NCI-H510A treated with DMSO at 0.1 percent for 48 hours (cell line): ENCODE results near the gene DROSHA.
"Not testable (repeated sequence)": the region's sequence is repeated elsewhere in the genome, so short reads cannot be mapped to it uniquely, and the experiment has no call there.

Experiments
- DNase-seq: peaks from one replicate; lab custom pipeline; 2025; lab: John Stamatoyannopoulos, UW

Gene DROSHA

DNA sequence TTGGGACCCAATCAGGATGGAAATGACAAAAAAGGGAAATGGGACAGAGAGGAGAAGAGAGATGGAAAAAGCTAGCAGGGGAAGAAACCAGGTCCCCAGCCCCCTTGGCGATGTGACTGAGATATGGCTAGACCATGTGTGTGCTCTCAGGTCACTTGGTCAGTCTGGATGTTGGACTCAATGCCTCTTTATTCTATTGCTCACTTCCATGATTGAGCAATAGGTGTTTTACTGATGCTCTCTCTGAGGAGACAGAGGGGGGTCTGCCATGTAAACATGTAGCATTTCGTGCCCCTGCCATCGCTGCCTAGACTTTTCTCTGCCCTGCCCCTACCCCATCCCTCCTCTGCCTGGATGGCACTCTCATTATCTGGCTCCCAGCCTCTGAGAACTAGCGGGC is 150.6 kb downstream of the DROSHA start:
- DNase-seq = no peak

DNA sequence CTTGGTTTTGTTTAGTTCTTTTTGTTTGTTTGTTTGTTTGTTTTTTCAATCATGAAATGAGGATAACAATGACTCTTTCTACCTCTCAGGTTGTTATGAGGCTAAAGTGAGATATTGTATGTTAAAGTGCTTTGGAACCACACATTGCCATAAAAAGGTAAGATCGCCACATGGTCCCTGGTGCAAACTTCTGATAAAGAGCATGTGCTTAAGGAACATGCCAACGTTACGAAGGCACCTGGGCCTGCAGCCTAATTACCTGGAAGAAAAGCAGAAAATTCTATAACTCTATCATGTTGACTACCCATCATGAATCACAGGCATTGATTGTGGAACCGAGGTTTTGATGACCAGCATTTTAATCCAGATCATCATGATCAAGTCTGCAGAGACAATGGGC is 151.8 kb downstream of the DROSHA start:
- DNase-seq = no peak

DNA sequence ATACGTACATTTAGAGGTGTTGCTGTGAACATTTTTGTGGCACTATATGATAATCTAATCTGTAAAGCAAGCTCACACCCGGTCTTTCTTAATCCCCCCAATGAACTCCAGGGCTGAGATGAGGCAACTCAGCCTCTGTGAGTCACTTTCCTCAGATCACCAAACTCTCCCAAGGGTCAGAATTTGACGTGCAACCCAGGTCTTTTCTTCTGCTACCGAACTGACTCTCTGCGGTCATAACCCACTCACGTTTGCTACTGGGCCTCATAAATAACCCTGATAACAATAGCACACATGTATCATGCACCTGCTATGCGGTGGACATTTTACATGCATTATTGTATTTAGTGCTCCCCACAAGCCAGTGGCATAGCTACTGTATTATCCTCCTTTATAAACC is 153.1 kb downstream of the DROSHA start:
- DNase-seq = no peak

DNA sequence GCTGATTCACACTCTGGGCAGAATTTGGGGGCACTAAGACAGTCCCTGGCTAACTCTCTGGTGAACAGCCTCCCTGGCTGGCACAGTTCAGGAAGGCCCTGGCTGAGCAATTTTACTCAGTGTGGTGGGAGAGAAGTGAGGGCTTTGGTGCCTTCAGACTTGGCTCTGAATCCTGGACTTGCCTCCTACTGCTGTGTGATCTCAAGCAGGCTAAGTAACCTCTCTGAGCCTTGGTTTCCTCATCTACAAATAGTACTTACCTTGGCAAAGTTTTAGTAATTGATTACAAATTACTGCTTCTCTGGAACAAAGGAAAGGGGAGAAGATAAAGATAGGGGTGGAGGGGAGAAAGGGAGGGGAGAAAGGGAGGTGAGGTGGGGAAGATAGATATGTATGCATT is 153.8 kb downstream of the DROSHA start:
- no peak for DNase-seq

DNA sequence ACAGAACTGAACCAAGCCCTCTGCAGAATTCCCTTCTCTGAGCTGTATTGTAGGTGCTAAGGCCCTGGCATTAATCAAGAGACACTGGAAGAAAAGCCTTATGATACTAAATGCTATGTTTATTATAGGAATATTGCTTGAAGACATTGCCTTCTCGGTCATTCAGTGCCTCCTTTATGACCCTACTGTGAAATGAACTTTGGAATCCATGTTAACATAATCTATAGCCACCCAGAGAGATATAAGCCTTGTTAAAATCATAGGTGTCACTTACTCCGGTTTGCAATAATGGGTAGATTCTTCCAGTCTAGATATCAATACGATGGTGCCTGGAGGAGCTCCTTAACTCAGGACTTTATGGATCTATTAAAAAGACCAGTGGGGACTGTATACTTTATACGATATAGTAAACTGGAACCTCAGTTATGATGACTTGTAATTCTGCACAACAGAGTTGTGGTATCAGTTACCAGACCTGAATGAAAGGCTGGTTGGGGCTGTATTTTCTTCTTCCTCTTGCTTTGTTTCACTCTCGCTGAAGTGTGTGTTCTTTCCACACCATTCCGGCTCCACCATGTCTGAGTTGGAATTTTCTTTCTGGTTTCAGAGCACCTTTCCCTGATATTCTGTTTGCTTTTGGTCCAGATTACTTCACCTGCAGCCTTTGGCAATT is 154.5 kb downstream of the DROSHA start:
- no peak for DNase-seq

DNA sequence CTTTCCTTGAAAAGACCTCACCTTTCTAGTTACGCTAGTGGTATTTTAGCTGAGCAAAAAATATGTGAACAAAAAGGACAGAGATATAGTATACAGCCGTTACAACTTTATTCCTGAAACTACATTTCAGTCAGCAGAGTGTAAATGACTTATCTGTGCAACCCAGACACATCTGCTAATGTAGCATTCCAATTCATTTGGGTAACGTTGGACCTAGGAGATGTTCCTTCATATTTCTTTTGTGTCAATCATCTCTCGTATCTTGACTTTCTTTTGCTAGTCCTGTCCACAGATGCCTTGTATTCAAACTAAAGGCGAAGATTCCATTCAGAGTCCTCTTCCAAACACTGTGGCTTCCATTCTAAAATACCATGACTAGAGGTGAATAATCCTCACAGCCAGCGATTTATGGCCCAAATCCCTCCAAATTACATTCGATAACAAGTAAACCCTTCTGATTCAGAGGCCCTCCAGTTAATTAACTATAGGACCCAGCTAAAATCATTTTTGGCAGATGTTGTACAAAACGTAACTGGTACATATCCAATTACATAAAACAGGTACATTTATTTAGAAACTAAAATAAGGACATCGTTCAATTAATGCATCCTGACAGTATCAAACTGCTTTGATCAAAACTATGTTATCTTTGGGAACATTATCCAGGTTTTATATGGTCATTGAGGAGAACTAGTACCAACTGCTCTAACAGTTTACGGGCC is 155.7 kb downstream of the DROSHA start:
- DNase-seq = no peak

DNA sequence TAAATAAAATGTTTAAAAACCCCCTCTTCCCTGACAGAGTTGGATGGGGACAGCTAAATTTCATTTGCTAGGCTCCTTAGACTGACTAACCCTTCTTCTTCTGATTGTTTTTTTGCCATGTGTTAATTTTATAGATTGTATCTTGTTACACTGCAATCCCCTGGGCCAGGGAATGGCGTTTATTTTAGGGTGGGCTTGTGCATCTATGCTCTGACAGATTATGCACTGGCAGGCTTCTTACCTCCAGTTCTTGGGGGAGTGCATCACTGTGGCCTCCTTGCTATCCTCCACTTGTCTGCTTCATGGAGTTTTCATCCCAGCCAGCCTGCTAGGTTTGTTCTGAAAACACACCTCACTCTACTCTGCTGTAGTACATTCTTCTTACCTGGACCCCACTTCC is 159.8 kb downstream of the DROSHA start:
- no peak for DNase-seq

DNA sequence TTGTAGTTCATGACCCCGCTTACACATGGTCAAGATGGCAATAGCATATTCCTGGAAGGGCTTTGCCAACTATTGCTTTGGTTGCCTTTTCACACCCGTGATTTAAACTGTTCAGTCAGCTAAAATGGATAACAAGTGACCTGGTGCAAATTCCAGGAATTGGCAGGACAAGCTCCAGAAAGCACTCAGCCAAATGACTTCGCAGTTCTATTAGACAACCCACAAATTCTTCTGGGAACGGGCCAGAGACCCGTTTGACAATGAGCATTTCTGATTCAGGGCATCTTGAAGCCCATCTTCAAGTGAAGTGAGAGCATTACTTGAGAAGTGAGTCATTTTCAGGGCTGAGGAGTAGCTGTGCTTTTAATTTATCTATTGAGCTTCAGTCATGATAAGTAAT is 165.0 kb downstream of the DROSHA start:
- DNase-seq = no peak

DNA sequence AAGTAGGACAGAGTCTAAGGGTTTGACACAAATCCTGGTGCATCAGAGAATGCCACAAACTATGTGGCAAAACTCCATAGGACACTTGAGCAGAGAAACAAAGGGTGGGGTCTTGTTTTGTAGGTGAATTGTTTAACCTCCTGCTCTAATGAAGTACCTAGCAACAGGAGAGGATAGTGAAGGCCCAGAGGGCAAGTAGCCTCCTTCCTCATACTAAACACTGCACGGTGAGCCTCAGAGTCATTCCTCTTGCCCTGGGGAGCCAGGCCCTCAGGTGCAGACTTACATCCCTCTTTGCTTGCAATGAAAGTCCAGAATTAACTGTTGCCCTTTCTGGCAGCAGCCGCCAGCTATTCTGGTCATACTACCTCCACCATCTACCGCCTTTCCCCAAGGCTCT is 166.1 kb downstream of the DROSHA start:
- no peak for DNase-seq

DNA sequence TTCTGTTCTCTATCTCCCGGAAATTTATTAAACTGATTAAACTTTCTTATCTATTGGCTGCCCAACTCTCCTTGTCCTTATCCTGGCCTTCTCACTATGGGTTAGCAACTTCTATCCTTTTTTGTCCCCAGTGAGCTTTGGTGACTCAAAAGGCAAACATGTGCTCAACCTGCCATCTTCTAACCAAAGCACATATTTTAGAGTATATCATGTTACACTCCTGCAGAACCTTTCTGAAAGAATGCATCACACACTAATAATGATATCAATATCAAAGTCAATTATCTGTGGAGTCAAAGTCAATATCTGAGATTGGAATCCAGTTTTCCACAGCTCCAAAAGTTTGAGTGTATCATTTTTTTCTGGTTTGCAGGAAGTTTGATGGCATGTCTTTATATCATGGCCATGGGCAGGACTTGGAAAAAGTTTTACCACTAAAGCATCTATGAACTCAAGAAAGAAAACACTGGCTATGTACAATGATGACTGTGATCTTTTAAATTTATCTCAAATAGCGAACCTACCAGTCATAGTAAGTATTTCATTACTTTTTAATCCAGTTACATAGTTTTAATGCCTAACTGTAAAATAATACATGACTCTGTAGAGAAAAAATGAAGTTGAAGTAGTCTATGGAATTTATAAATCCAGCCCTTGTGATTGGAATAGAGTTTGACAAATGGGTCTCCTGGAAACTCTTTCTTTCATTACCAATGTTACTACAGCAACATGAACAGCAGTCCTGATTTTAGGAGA is 166.8 kb downstream of the DROSHA start:
- DNase-seq = no peak

DNA sequence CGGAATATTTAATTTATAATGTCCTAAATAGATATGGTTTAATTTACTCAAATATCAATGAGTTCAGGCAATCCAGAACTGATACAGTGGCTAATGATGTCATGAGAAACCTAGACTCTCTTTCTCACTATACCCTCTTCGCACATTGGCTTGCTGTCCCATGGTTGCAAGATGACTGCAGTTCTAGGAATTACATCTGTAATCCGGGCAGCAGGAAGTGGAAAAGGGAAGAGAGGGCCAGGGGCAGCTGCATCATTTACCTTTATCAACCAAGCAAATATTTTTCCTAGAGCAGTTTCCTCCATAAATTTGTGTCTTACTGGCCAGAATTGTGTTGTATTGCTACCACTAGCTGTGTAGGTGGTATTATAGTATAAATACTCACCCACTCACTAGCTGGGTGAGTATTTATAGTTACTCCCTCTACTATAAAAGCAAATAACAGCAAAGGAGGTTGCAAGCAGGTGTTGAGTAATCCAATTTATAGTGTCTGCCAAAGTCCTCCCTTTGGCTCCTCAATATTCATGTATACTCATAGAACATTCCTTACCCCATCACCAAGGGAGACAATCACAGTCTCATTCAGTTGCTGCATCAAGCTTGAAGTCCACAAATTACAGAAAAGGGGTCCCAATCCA is 168.8 kb downstream of the DROSHA start:
- DNase-seq = no peak

DNA sequence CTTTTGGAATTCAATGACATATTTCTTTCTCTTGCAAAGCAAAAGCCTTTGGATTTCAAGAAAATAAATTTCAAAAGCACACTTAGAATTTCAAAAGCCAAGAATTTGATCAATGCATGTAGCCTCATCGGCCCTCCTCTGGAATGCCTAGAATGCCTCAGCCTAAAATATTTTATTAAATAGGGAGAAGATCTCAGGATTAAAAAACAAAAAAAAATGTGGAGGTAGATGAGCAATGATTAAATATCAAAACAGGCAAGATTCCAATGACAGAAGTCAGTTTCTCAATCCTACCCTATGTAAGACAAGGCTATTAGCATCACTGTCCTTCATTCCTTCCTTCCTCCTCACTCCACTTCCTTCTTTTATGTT is 169.4 kb downstream of the DROSHA start:
- no peak for DNase-seq

DNA sequence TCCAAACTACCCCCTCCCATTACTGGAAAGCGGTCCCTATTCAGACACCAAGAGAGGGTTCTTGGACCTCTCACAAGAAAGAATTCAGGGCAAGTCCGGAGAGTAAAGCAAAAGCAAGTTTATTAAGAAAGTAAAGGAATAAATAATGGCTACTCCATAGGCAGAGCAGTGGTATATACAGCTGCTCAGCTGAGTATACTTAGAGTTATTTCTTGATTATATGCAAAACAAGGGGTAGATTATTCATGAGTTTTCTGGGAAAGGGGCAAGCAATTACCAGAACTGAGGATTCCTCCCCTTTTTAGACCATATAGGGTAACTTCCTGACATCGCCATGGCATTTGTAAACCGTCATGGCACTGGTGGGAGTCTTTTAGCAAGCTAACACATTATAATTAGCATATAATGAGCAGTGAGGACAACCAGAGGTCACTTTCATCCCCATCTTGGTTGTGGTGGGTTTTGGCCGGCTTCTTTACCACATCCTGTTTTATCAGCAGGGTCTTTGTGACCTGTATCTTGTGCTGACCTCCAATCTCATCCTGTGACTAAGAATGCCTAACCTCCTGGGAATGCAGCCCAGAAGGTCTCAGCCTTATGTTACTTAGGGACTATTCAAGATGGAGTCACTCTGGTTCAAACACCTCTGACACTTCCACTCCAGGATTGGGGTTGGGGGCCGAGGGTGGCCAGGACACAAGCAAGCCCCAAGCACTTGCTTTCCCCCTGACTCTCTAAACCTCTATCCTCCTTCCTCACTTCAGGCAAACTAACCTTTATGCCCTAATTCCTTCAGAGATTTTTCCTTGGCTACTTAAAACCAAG is 170.0 kb downstream of the DROSHA start:
- DNase-seq = not testable (repeated sequence)

DNA sequence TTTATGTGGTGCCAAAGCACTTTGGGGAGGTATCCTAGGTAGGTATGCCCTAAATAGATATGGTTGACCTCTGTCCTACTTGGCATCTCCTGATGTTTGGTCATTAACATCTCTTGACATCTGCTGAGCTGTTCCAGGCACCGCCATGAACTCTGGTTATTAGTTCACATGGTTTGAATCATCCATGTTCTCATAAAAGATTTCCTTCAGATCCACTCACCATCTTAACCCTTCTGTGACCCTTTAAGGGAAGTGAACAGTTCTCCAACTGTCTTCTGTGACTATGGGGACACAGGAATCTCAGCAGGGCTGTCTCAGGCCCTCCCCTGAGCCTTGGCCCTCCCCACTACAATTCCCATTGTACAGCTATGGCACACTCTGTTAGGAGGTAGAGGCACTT is 170.7 kb downstream of the DROSHA start:
- DNase-seq = no peak

DNA sequence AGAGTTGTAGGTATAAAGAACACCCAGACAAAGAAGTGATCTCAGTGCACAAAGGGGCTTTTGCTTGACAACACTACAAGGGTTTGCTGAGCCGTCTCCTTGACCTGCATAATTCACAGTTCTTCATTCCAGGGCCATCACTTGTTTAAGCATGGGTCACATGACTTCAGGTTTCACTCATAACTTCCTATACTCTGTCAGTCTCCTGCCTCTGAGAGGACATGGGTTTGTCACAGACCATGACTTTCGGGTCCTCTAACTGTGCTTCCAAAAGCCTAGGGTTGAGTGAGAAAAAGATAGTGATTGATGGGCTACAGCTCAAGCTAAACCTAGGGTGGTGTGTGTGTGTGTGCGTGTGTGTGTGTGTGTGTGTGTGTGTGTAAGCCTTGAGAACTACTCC is 172.1 kb downstream of the DROSHA start:
- no peak for DNase-seq

DNA sequence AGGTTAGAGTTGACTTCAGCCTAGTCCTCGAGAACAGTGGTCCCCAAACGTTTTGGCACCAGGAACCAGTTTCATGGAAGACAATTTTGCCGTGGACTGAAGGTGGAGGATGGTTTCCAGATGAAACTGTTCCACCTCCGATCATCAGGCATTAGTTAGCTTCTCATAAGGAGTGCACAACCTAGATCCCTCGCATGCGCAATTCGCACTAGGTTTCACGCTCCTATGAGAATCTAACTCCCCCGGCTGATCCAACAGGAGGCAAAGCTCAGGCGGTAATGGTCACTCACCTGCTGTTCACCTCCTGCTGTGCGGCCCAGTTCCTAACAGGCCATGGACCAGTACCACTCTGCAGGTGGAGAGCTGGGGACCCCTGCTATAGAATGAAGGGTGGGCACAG is 174.9 kb downstream of the DROSHA start:
- no peak for DNase-seq

DNA sequence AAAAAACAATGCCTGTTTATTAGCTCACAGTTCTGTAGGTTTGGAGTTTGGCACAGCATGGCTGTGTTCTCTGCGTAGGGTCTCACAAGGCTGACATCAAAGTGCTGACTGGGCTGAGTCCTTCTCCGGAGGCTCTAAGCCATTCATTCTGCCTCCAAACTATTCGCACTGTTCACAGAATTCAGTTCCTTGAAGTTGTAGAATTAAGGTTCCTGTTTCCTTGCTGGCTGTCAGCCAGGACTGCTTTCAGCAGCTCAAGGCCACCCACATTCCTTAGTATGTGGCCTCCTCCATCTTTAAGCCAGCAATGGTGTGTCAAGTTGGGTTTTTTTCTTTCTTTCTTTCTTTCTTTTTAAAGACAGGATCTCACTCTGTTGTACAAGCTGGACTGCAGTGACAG is 176.6 kb downstream of the DROSHA start:
- DNase-seq = no peak
